Natural killer cell treated with Interleukin-12 subunit alpha and Interleukin-12 subunit beta and Interleukin-15 and Interleukin-18, amount 100 ng/mL, for 72 hours (primary cell): ENCODE measurements around the gene KCNB1. TPM values are rescaled to one million over a fixed set of nuclear protein-coding genes. Genes with fewer than 3 reads are reported as not detected.
"Not testable (repeated sequence)": the region's sequence is repeated elsewhere in the genome, so short reads cannot be mapped to it uniquely, and the experiment has no call there.

Experiments
- ATAC-seq, 2 donors: fragments of 150-1000 bp; cut with Tn5 transposase in 1 of 2; sonication (Bioruptor Pico), chemical (Tn5 transposase) in 1 of 2; 2 replicates each; pipeline ENCODE4 v1.10.0; 2021
- DNase-seq: peaks from one replicate; pipeline ENCODE4 v3.0.0; 2022; ENCODE audit warnings: low spot score
- H3K27ac Mint-ChIP-seq, 2 donors: 1 replicate in 1 of 2; 2 replicates in 1 of 2; pipeline ENCODE4 v1.8.0; 2022; ENCODE audit warnings: mixed read lengths in 2 of 2, mild to moderate bottlenecking in 1 of 2, moderate library complexity in 1 of 2
- H3K27me3 Mint-ChIP-seq, 2 donors: 1 replicate in 1 of 2; 2 replicates in 1 of 2; pipeline ENCODE4 v1.8.0; 2022; ENCODE audit warnings: mixed read lengths in 2 of 2
- H3K36me3 Mint-ChIP-seq: one replicate; pipeline ENCODE4 v1.8.0; 2022; ENCODE audit warnings: mixed read lengths
- H3K4me1 Mint-ChIP-seq, 2 donors: 1 replicate in 1 of 2; 2 replicates in 1 of 2; pipeline ENCODE4 v1.8.0; 2022; ENCODE audit warnings: low read depth in 2 of 2, mixed read lengths in 2 of 2, mild to moderate bottlenecking in 1 of 2
- H3K4me3 Mint-ChIP-seq: one replicate; pipeline ENCODE4 v1.8.0; 2022; ENCODE audit warnings: mixed read lengths
- H3K9me3 Mint-ChIP-seq: 2 replicates; pipeline ENCODE4 v1.8.0; 2022; ENCODE audit warnings: mixed read lengths
- total RNA-seq, 2 donors: library from RNA; stranded (reverse); gene quantifications; one replicate each; pipeline ENCODE4 v1.2.3, GENCODE V29; 2022

Gene KCNB1
- total RNA-seq, 2 donors from 2014 or later = not detected

GRCh38 chr20:49319208-49319809, 163.2 kb downstream of the KCNB1 start:
- DNase-seq = no peak
- Mint-ChIP-seq H3K36me3 (no peaks in the 10 kb centered on the region), H3K4me3 (peak overlapping the region; percentile 85), H3K27me3 (peaks cover 30 to 46% of the 10 kb centered on the region in 2 donors), H3K27ac (no peak overlapping the region), H3K4me1 (peaks cover 17 to 21% of the 10 kb centered on the region in 2 donors), H3K9me3 (no peaks in the 10 kb centered on the region)
- ATAC-seq = no peak

- no peaks in the 10 kb centered on the region for H3K36me3 Mint-ChIP-seq
- H3K9me3 Mint-ChIP-seq = no peaks in the 10 kb centered on the region
- H3K27me3 Mint-ChIP-seq = peaks cover 30 to 46% of the 10 kb centered on the region in 2 donors
- peak overlapping the region; percentile 85 for H3K4me3 Mint-ChIP-seq
- ATAC-seq = peak in 1 of 2 donors; percentile 36
- H3K4me1 Mint-ChIP-seq = peaks cover 12 to 15% of the 10 kb centered on the region in 2 donors
- no peak for DNase-seq
- no peak overlapping the region for H3K27ac Mint-ChIP-seq
Measured at GRCh38 chr20:49318430-49319207, 163.8 kb downstream of the KCNB1 start.

- H3K4me1 Mint-ChIP-seq = peaks cover 10 to 12% of the 10 kb centered on the region in 2 donors
- H3K36me3 Mint-ChIP-seq = no peaks in the 10 kb centered on the region
- ATAC-seq (no peak), DNase-seq (no peak)
- no peak overlapping the region for H3K27ac Mint-ChIP-seq
- peaks cover 30 to 46% of the 10 kb centered on the region in 2 donors for H3K27me3 Mint-ChIP-seq
- H3K9me3 Mint-ChIP-seq = no peaks in the 10 kb centered on the region
- no peak overlapping the region for H3K4me3 Mint-ChIP-seq
Measured at GRCh38 chr20:49318091-49318429, 164.4 kb downstream of the KCNB1 start.

GRCh38 chr20:49316704-49317103, 165.8 kb downstream of the KCNB1 start:
- DNase-seq (no peak), ATAC-seq (no peak)
- no peak overlapping the region for H3K4me3 Mint-ChIP-seq
- H3K9me3 Mint-ChIP-seq = no peaks in the 10 kb centered on the region
- peaks cover 11 to 15% of the 10 kb centered on the region in 2 donors for H3K4me1 Mint-ChIP-seq
- H3K27me3 Mint-ChIP-seq = peaks cover 30 to 41% of the 10 kb centered on the region in 2 donors
- no peak overlapping the region for H3K27ac Mint-ChIP-seq
- no peaks in the 10 kb centered on the region for H3K36me3 Mint-ChIP-seq

GRCh38 chr20:49315580-49315979, 166.9 kb downstream of the KCNB1 start:
- no peaks in the 10 kb centered on the region for H3K36me3 Mint-ChIP-seq
- no peak overlapping the region for H3K27ac Mint-ChIP-seq
- ATAC-seq (no peak), DNase-seq (no peak)
- H3K9me3 Mint-ChIP-seq = no peaks in the 10 kb centered on the region
- H3K4me1 Mint-ChIP-seq = peaks cover 11 to 15% of the 10 kb centered on the region in 2 donors
- H3K27me3 Mint-ChIP-seq = peaks cover 26 to 30% of the 10 kb centered on the region in 2 donors
- no peak overlapping the region for H3K4me3 Mint-ChIP-seq

GRCh38 chr20:49314052-49314451, 168.4 kb downstream of the KCNB1 start:
- not testable (repeated sequence) for H3K4me3 Mint-ChIP-seq, H3K27ac Mint-ChIP-seq, H3K9me3 Mint-ChIP-seq, H3K36me3 Mint-ChIP-seq, ATAC-seq, DNase-seq
- H3K27me3 Mint-ChIP-seq = peaks cover 25 to 32% of the 10 kb centered on the region in 2 donors
- H3K4me1 Mint-ChIP-seq = peaks cover 11 to 15% of the 10 kb centered on the region in 2 donors

Other genes starting within 250 kb of the KCNB1 start
- 10 to 100 TPM; 52.9 to 62.9 TPM for gene ZNFX1, start 204.6 kb downstream of the KCNB1 start, total RNA-seq
- gene PTGIS, start 85.5 kb upstream of the KCNB1 start, total RNA-seq = under 1 TPM in 1 of 2 donors, not detected in 1; 0.08 TPM
- 10 to 100 TPM; 62.1 to 74.9 TPM for gene B4GALT5, start 231.2 kb upstream of the KCNB1 start, total RNA-seq